ENCODE results near the gene GALNT18. TPM values are rescaled to one million over a fixed set of nuclear protein-coding genes. Genes with fewer than 3 reads are reported as not detected.

GALNT18 gene
- total RNA-seq, 1 donor: 4.7 TPM

- no peak for DNase-seq (ENCODE audit: insufficient read length, low spot score, missing footprints)
- Histone ChIP-seq H3K4me3 (ENCODE audit: insufficient read depth, low read length) (no peak overlapping the region), H3K27ac (ENCODE audit: low read depth, low read length) (no peak overlapping the region), H3K4me2 (ENCODE audit: insufficient read depth, low read length) (no peak overlapping the region), H3K36me3 (ENCODE audit: insufficient read depth, low read length) (no peaks in the 10 kb centered on the region), H2AFZ (ENCODE audit: low read length) (no peak overlapping the region), H3K4me1 (ENCODE audit: insufficient read depth, low read length) (peaks cover 24% of the 10 kb centered on the region), H3K79me2 (ENCODE audit: insufficient read depth, low read length) (no peaks in the 10 kb centered on the region), H3K9me3 (ENCODE audit: low read depth, low read length) (no peaks in the 10 kb centered on the region), H3K27me3 (ENCODE audit: insufficient read depth, low read length) (peaks cover 5% of the 10 kb centered on the region), H4K20me1 (ENCODE audit: insufficient read depth, low read length) (no peaks in the 10 kb centered on the region)
- no peak for TF ChIP-seq CTCF (IDR thresholded peaks at IDR 0.05; ENCODE audit: extremely low read depth, low read depth, low read length)
Observed at GRCh38 chr11:11413776-11414175, 208.0 kb downstream of the GALNT18 start.

- Histone ChIP-seq H3K79me2 (ENCODE audit: insufficient read depth, low read length) (no peaks in the 10 kb centered on the region), H3K9me3 (ENCODE audit: low read depth, low read length) (no peaks in the 10 kb centered on the region), H4K20me1 (ENCODE audit: insufficient read depth, low read length) (no peaks in the 10 kb centered on the region), H3K36me3 (ENCODE audit: insufficient read depth, low read length) (no peaks in the 10 kb centered on the region), H2AFZ (ENCODE audit: low read length) (no peak overlapping the region), H3K4me2 (ENCODE audit: insufficient read depth, low read length) (no peak overlapping the region), H3K4me1 (ENCODE audit: insufficient read depth, low read length) (peaks cover 13% of the 10 kb centered on the region), H3K27me3 (ENCODE audit: insufficient read depth, low read length) (peaks cover 8% of the 10 kb centered on the region), H3K4me3 (ENCODE audit: insufficient read depth, low read length) (no peak overlapping the region), H3K27ac (ENCODE audit: low read depth, low read length) (no peak overlapping the region)
- DNase-seq (ENCODE audit: insufficient read length, low spot score, missing footprints): no peak
- no peak for TF ChIP-seq CTCF (IDR thresholded peaks at IDR 0.05; ENCODE audit: extremely low read depth, low read depth, low read length)
Observed at GRCh38 chr11:11411401-11411985, 210.3 kb downstream of the GALNT18 start.

- DNase-seq (ENCODE audit: insufficient read length, low spot score, missing footprints): no peak
- TF ChIP-seq CTCF (IDR thresholded peaks at IDR 0.05; ENCODE audit: extremely low read depth, low read depth, low read length): no peak
- H3K4me2 ChIP-seq (ENCODE audit: insufficient read depth, low read length): no peak overlapping the region
- H3K79me2 ChIP-seq (ENCODE audit: insufficient read depth, low read length): no peaks in the 10 kb centered on the region
- no peaks in the 10 kb centered on the region for H3K4me1 ChIP-seq (ENCODE audit: insufficient read depth, low read length)
- H3K9me3 ChIP-seq (ENCODE audit: low read depth, low read length): no peaks in the 10 kb centered on the region
- no peak overlapping the region for H3K4me3 ChIP-seq (ENCODE audit: insufficient read depth, low read length)
- H3K36me3 ChIP-seq (ENCODE audit: insufficient read depth, low read length): no peaks in the 10 kb centered on the region
- no peak overlapping the region for H3K27ac ChIP-seq (ENCODE audit: low read depth, low read length)
- H2AFZ ChIP-seq (ENCODE audit: low read length): no peak overlapping the region
- peaks cover 21% of the 10 kb centered on the region for H3K27me3 ChIP-seq (ENCODE audit: insufficient read depth, low read length)
- no peaks in the 10 kb centered on the region for H4K20me1 ChIP-seq (ENCODE audit: insufficient read depth, low read length)
Observed at GRCh38 chr11:11409901-11410300, 211.9 kb downstream of the GALNT18 start.

- no peak overlapping the region for H2AFZ ChIP-seq (ENCODE audit: low read length)
- H4K20me1 ChIP-seq (ENCODE audit: insufficient read depth, low read length): no peaks in the 10 kb centered on the region
- no peaks in the 10 kb centered on the region for H3K79me2 ChIP-seq (ENCODE audit: insufficient read depth, low read length)
- peaks cover 23% of the 10 kb centered on the region for H3K27me3 ChIP-seq (ENCODE audit: insufficient read depth, low read length)
- H3K4me1 ChIP-seq (ENCODE audit: insufficient read depth, low read length): no peaks in the 10 kb centered on the region
- DNase-seq (ENCODE audit: insufficient read length, low spot score, missing footprints): no peak
- H3K9me3 ChIP-seq (ENCODE audit: low read depth, low read length): no peaks in the 10 kb centered on the region
- no peak overlapping the region for H3K4me2 ChIP-seq (ENCODE audit: insufficient read depth, low read length)
- no peaks in the 10 kb centered on the region for H3K36me3 ChIP-seq (ENCODE audit: insufficient read depth, low read length)
- no peak overlapping the region for H3K4me3 ChIP-seq (ENCODE audit: insufficient read depth, low read length)
- TF ChIP-seq CTCF (IDR thresholded peaks at IDR 0.05; ENCODE audit: extremely low read depth, low read depth, low read length): no peak
- no peak overlapping the region for H3K27ac ChIP-seq (ENCODE audit: low read depth, low read length)
Observed at GRCh38 chr11:11409224-11409623, 212.6 kb downstream of the GALNT18 start.

Measured in osteoblast (primary cell).